GM12891 (cell line): Measurements from ENCODE around the gene FAXC.

Experiments
- DNase-seq: peaks from one replicate; pipeline ENCODE4 v3.0.0; 2011; ENCODE audit warnings: low spot score; ENCODE audit not compliant: insufficient read length
- FAIRE-seq: peaks from 2 replicates; lab custom pipeline; 2011; peaks lifted over from hg19 to GRCh38; lab: Jason Lieb, UNC
- PAX5 ChIP-seq: IDR thresholded peaks from 2 replicates; pipeline ENCODE4 v1.6.1; 2011; ENCODE audit warnings: low read length, moderate library complexity, mild to moderate bottlenecking; ENCODE audit not compliant: insufficient read depth, severe bottlenecking
- POLR2A ChIP-seq: IDR thresholded peaks from 2 replicates; pipeline ENCODE4 v1.6.1; 2011; ENCODE audit warnings: low read depth, low read length, control low read depth
- POLR2AphosphoS5 ChIP-seq: IDR thresholded peaks from 2 replicates; pipeline ENCODE4 v1.6.1; 2011; ENCODE audit warnings: low read depth, low read length, control low read depth
- POU2F2 ChIP-seq: IDR thresholded peaks from 2 replicates; pipeline ENCODE4 v1.6.1; 2011; ENCODE audit warnings: low read depth, mild to moderate bottlenecking, control low read depth, low read length, moderate library complexity
- SPI1 ChIP-seq: IDR thresholded peaks from 2 replicates; pipeline ENCODE4 v1.6.1; 2011; ENCODE audit warnings: low read depth, low read length, control low read depth
- TAF1 ChIP-seq: IDR thresholded peaks from 2 replicates; pipeline ENCODE4 v1.6.1; 2011; ENCODE audit warnings: low read depth, low read length, control low read depth

FAXC gene

GRCh38 chr6:99312354-99312753 is 37.1 kb downstream of the FAXC start:
- TF ChIP-seq POU2F2 (no peak), POLR2A (no peak), TAF1 (no peak), POLR2AphosphoS5 (no peak)
- DNase-seq (no peak), FAIRE-seq (no peak)

GRCh38 chr6:99310553-99310952 is 38.9 kb downstream of the FAXC start:
- TF ChIP-seq PAX5 (no peak), TAF1 (no peak), POLR2AphosphoS5 (no peak), POU2F2 (no peak), SPI1 (no peak), POLR2A (no peak)
- DNase-seq (no peak), FAIRE-seq (no peak)

GRCh38 chr6:99309557-99309956 is 39.9 kb downstream of the FAXC start:
- TF ChIP-seq SPI1 (no peak), PAX5 (no peak), TAF1 (no peak), POU2F2 (no peak), POLR2AphosphoS5 (no peak)
- no peak for FAIRE-seq

GRCh38 chr6:99308788-99309187 is 40.7 kb downstream of the FAXC start:
- no peak for DNase-seq
- TF ChIP-seq POLR2A: no peak
- TF ChIP-seq PAX5: no peak
- TF ChIP-seq SPI1: no peak
- no peak for TF ChIP-seq POLR2AphosphoS5
- no peak for TF ChIP-seq POU2F2
- TF ChIP-seq TAF1: no peak
- no peak for FAIRE-seq

More at GRCh38 chr6:99309557-99309956, 39.9 kb downstream of the FAXC start:
- DNase-seq: no peak

- DNase-seq (no peak), FAIRE-seq (no peak)
- TF ChIP-seq SPI1 (no peak), TAF1 (no peak), POLR2A (no peak), POLR2AphosphoS5 (no peak), POU2F2 (no peak), PAX5 (no peak)
Measured at GRCh38 chr6:99307295-99307907, 42.1 kb downstream of the FAXC start.

GRCh38 chr6:99306341-99306740 is 43.1 kb downstream of the FAXC start:
- TF ChIP-seq POLR2A: no peak
- TF ChIP-seq PAX5: no peak
- TF ChIP-seq TAF1: no peak
- DNase-seq (no peak), FAIRE-seq (no peak)

- no peak for DNase-seq
Measured at GRCh38 chr6:99305021-99305554, 44.4 kb downstream of the FAXC start.

GRCh38 chr6:99297415-99297814 is 52.1 kb downstream of the FAXC start:
- FAIRE-seq (no peak), DNase-seq (no peak)
- no peak for TF ChIP-seq TAF1
- no peak for TF ChIP-seq PAX5
- TF ChIP-seq POLR2A: no peak
- no peak for TF ChIP-seq SPI1
- TF ChIP-seq POU2F2: no peak
- TF ChIP-seq POLR2AphosphoS5: no peak

More at GRCh38 chr6:99305021-99305554, 44.4 kb downstream of the FAXC start:
- TF ChIP-seq POLR2AphosphoS5 (no peak), POU2F2 (no peak), SPI1 (peak; percentile 57; the same call in 1 of the 2 replicates), TAF1 (no peak), POLR2A (no peak), PAX5 (no peak)
- no peak for FAIRE-seq

GRCh38 chr6:99297006-99297405 is 52.5 kb downstream of the FAXC start:
- no peak for FAIRE-seq

GRCh38 chr6:99296261-99296660 is 53.2 kb downstream of the FAXC start:
- TF ChIP-seq PAX5: no peak
- no peak for TF ChIP-seq POLR2AphosphoS5
- no peak for TF ChIP-seq TAF1
- TF ChIP-seq POU2F2: no peak
- no peak for TF ChIP-seq SPI1
- no peak for TF ChIP-seq POLR2A
- DNase-seq (no peak), FAIRE-seq (no peak)

More at GRCh38 chr6:99297006-99297405, 52.5 kb downstream of the FAXC start:
- no peak for TF ChIP-seq POLR2AphosphoS5
- no peak for TF ChIP-seq PAX5
- no peak for TF ChIP-seq POLR2A
- TF ChIP-seq POU2F2: no peak
- TF ChIP-seq TAF1: no peak
- TF ChIP-seq SPI1: no peak
- DNase-seq: no peak
